T-helper 2 cell treated with Interferon-gamma antibody and Interleukin-4, amounts not matched to agents 100 ng/mL and 5 ng/mL, for 36 hours (primary cell): Measurements from ENCODE around the gene RUSF1. TPM values are rescaled to one million over a fixed set of nuclear protein-coding genes. Genes with fewer than 3 reads are reported as not detected.
"Not testable (repeated sequence)": the region's sequence is repeated elsewhere in the genome, so short reads cannot be mapped to it uniquely, and the experiment has no call there.

Experiments
- intact Hi-C: fragments of 100-400 bp; cut with micrococcal nuclease; formaldehyde crosslinking; loops from one replicate; pipeline ENCODE4 v1.15.1; 2023
- total RNA-seq: library from RNA; stranded (reverse); gene quantifications from 2 replicates; pipeline ENCODE4 v1.2.3, GENCODE V29; 2022

Gene RUSF1
- 37.6 and 42.7 TPM in 2 replicates for total RNA-seq

DNA sequence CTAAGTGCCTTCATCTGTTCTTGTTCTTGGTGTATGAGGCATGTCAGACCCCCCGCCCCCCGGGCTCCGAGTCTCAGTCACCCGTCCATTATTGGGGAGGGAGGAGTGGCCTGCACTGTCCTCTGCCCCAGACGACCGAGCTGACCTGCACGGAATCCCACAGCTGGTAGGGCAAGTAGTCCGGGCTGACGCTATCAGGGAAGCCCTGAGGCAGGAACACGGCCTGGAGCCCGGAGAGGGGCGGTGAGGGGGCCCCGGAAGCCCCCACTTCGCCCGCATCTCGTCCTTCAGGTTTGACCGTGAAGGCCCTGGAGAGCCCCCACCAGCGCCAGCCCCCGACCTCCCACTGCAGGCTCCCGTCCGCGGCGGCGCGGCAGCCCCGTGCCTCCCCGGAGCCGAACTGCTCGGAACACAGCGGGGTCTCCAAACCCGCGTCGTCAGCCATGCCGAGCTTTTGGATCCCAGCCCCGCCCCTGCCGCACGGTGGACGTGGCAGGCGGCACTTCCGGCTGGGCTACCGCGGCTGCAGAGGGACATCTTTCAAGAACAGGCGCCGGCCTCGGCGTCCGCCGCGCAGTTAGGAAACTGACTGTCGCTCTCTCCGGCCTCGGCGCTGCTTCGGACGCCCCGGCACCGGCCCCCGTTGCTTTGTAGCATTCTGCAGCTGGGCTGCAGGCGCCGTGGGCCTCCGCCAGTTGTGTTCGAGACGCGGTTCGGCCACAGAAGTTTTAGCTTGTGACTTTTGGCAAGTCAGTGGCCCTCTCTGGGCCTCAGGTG is at the start of gene RUSF1:
TSS of gene RUSF1 (minus strand) at position 463 of the 777 bp plus-strand sequence. CDS start at position 445, 18 bp downstream.
- intact Hi-C loops: loop anchor here (1.0 to 5.0 kb wide), 5 partner anchors 21 to 359 kb away; a partner anchor contains a TSS

DNA sequence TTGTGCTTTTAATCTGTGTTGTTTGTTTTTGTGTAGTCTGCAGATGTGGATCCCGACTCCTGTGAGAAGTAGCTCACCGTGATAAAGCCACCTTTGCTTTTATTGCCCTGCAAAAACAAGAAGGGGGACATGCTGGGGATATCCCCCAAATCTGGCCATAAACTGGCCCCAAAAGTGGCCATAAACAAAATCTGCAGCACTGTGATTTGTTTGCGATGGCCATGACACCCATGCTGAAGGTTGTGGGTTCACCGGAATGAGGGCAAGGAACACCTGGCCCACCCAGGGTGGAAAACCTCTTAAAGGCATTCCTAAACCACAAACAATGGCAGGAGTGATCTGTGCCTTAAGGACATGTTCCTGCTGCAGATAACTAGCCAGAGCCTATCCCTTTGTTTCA is 34.6 kb upstream of the RUSF1 start:
- intact Hi-C loops: no loop called here

DNA sequence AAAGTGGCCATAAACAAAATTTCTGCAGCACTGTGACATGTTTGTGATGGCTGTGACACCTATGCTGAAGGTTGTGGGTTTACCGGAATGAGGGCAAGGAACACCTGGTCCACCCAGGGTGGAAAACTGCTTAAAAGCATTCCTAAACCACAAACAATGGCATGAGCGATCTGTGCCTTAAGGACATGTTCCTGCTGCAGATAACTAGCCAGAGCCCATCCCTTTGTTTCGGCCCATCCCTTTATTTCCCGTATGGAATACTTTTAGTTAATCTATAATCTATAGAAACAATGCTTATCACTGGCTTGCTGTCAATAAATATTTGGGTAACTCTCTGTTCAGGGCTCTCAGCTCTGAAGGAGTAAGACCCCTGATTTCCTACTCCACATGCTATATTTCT is 31.6 kb upstream of the RUSF1 start:
- intact Hi-C loops: not testable (repeated sequence)

DNA sequence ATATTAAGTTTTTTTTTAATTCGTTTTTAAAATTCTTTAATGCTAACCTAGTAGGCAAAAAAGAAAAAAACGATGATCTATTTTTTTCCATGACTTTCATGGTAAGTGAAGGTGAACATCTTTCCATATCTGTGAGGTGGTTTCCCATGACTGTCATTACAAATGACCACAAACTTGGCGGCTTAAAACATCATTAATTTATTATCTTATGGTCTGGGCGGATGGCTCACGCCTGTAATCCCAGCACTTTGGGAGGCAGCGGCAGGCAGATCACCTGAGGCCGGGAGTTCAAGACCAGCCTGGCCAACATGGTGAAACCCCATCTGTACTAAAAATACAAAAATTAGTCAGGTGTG is 30.0 kb upstream of the RUSF1 start:
- intact Hi-C loops: not testable (repeated sequence)

DNA sequence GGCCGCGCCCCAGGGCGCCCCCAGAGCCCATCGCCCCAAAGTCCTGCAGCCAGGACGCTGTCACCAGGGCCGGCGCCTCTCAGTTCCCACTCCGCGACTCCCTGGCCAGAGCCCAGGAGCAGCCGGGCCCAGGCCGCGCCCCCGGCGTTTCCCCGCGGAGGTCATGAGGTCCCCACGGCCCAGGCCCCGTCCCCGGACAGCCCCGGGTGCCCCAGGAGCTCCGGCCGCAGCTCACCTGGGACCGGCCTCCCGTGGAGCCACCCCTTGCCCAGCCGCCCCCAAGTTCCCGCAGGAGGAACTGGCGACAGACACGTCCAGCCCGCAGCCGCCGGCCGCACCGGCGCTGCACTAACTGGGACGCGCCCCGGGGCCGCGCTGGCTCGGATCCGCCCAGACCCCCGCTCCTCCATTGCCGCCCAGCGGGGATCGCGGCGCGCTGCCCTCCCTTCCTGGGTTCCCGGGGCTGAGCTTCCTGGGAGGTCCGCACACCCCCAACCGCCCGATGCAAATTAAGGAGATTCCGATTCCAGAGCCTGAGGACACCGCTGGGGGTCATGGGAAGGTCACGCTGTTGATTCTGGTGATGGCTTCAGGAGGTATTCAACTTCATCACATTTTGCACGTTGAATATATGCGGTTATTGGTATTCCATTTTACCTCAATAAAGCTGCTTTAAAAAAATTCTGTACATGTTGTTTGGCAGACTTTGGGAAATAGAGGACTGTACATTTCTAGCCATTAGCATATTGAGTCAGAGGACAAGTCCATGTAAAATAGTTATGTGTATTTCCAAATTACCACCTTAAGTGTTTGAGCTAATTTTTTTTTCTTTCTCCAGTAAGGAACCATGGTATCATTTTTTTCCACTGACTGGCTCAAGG is 29.4 kb upstream of the RUSF1 start:
- intact Hi-C loops: no loop called here

DNA sequence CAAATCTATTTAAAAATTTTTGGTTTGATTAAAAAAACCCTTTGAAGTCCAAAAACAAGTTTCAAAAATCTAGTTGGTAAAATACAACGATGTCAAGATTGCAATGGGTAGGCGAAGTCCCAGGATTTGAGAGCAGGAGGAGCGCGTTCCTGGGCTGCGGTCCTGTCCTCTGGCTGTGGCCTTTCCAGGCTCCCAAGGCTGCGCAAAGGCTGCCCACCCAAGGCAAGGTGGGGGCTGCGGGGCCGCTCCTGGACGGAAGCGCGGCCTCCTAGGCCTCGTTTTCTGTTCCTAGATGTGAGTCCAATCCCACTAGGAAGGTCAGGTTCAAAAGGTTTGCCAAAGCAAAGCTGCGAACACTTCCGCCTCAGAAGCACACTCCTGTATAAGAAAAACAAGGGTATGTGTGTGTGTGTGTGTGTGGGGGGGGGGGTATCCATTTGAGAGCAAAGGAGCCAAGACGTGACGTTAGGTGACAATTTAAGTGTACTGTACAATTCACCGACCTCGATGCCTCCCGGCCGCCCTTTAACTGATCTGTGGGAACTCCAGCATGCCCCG is 28.7 kb upstream of the RUSF1 start:
- intact Hi-C loops: no loop called here

DNA sequence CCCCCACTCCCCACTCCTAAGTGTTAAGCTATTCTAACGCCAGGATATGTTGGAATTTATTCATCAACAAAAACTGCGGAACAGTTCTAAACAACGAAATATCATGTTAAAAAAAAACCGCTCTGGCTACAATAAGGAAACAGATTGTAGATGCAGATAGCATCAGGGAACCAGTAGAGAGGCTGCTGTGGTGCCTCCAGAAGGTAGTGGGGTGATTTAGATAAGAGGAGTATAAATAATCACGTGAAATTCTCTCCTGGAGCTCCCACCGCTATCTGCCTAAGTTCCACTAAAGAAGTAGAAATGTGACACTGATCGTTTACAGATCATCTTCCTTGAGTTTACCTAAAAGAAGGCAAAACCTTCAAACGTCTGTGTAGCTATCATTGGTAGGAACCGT is 27.5 kb upstream of the RUSF1 start:
- intact Hi-C loops: no loop called here

DNA sequence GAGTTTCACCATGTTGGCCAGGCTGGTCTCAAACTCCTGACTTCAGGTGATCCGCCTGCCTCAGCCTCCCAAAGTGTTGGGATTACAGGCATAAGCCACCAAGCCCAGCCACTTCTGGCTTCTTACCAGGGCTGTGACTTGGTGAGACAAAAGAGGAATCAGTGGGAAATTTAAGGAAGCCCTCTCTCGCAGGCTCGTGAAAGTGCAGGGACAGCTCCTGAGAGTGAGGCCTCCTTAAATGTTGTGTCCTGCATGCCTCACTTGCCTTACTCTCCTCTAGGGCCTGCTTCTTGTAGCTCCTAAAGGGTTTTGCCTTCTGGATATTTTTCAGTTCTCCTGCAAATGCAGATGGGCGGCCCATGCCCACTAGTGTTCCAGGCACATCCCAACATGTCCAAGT is 24.7 kb upstream of the RUSF1 start:
- intact Hi-C loops: no loop called here

DNA sequence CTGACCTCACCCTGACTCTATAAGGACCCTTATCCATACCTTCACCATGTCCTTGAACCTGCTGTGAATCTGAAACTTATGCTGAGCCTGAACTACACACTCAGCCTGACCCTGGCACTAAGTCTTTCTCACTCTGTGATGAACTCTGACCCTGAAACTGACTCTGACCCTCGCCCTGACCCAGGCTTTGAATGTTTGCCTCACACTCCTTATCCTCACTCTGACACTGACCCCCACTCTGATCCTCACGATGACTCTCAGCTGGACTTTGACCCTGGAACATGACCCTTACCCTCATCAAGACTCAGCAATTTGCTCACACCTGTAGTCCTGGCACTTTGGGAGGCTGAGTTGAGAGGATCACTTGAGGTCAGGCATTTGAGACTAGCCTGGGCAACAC is 23.9 kb upstream of the RUSF1 start:
- intact Hi-C loops: no loop called here

DNA sequence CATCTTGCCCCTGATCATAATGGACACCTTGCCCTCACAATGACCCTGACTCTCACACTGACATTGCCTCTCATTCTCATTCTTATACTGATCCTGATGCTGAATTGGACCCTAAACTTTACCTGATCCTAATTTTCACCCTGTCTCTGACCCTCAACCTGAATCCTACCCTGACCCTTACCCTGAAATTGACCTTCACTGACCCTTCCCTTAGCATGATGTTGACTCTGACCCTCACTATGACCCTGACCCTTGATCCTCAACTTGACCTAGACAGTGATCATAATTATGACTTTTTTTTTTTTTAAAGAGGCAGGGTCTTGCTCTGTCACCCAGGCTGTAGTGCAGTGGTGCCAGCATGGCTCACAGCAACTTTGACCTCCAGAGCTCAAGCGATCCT is 22.9 kb upstream of the RUSF1 start:
- intact Hi-C loops: no loop called here

DNA sequence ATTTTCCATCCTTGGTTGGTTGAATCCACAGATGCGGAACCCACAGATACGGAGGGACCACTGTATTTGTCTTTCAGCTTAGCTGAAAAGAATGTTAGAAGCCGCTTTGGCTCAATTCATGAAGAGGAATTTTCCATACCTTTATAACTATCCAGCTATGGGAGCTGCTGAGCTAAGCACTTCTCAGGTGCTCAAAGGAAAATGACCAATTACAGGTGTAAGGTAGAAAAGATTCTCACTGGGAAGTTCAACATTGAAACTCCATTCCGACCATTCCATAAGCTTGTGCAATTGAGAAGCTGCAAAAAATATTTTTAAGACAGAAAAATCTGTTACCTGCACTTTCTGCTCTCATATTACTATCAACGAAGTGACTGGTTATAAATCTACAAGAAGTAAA is 22.2 kb upstream of the RUSF1 start:
- intact Hi-C loops: no loop called here

DNA sequence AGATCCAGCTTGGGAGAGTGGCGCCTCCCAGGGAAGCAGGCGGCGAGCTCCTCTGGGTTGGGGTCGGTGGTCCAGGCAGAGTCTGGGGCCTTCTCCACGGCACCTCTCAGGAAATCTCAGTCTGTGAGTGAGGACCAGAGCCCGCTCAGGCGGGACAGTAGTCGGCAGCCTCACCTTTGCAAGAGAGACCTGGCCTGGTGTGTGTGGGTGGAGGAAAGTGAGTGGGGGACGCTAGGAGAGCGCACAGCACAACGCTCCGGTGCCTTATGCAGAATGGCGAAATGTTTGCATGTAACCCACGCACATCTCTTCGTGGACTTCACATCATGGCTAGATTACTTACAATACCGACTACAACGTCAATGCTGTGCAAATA is 21.7 kb upstream of the RUSF1 start:
- intact Hi-C loops: no loop called here

DNA sequence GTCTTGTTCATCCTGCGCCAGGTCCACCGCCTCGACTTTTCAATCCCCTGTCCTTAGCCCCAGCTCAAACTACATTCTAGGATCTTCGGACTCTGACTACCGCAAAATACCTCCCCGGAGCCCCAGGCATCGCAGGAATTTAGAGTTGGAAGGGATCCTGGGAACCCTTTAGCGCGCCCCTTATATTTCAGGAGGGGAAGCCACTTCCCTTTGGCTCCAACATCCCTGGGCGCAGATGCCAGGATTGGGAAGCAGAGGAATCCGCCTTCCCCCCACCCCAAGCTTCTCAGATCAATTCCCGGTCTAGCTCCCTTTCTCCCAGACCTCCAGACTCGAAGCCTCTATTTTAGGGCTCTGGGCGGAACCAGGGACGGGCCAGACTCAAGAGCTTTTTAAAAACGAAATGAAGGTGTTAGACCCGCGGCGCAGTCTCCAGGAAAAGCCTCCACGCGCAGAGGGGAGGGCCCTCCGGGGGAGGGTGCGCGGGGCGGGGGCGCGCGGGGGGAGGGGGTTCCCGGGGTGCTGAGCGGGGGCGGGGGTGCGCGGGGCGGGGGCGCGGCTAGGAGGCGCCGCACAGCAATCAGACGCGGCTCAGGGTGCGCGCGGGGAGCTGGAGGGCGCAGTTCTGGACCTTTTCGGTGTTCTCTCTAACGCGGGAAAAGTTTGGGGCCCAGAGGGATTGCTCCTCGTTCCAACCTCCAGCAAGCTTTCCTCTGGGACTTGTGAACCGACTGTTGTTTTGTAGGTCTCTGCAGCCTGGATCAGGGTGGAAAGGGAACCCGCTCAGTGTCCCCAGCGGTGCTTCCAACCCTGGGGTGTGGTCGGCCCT is 21.1 kb upstream of the RUSF1 start:
- intact Hi-C loops: no loop called here

DNA sequence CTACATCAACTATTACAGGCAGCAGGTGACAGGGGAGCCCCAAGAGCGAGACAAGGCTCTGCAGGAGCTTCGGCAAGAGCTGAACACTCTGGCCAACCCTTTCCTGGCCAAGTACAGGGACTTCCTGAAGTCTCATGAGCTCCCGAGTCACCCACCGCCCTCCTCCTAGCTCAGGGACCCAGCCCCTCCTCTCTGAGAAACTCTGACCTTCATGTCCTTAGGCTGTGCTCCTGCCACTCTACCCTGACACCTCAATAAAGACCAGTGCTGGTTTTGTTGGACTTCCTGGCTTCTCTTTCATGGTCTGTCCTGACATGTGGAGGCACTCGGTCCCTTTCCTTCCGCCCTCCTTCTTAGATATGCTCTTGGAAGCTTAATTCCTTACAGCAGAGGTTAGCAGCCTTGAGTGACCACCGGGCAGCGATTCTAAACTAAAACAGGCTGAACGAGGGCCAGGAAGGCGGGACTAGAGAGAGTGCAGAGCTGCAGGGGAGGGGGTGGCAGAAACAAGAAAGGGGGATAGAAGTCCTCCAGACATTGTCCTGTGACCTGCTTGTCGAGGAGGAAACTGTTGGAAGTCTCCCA is 20.4 kb upstream of the RUSF1 start:
- intact Hi-C loops: no loop called here

DNA sequence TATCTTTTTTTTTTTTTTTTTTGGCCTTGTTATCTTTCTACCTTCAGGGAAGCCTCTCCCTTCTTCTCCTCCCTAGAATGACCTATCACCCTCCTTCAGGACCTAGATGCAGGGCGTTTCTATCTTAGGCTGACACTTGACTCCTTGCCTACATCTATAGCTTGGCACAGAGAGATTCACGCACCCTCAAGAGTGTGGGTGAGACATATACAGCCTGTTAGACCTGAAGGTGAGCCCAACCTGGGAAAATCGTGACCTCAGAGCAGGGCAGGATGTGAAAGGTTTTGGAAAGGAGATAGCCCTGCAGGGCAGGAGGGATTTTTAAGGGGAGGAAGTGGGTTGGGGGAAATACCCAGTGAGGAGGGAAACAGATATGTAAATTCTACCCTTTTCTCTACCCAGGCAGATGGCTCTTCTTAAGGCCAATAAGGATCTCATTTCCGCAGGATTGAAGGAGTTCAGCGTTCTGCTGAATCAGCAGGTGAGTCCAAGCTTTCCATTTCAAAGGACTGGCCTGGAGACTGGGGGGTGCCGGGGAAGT is 19.6 kb upstream of the RUSF1 start, which contains the start of gene AHSP:
TSS of gene AHSP (plus strand) at position 167 of the 541 bp plus-strand sequence. CDS start at position 407, 240 bp downstream.
- intact Hi-C loops: no loop called here

DNA sequence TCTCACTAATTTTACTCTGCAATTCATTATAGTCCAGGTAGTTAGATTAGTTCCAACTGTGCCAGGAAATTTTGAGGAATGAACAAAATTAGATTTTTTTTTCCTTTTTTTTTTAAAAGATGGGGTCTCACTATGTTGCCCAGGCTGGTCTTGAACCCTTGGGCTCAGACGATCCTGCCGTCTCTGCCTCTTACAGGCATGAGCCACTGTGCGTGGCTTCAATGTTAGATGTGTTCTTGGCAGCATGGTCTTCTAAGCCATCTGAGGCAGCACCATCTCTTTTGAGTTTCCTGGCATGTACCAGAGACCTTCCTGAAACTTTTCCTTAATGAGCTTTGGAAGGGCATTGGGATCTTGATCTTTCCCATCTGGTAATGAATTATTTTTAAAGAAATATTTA is 16.9 kb upstream of the RUSF1 start:
- intact Hi-C loops: no loop called here

DNA sequence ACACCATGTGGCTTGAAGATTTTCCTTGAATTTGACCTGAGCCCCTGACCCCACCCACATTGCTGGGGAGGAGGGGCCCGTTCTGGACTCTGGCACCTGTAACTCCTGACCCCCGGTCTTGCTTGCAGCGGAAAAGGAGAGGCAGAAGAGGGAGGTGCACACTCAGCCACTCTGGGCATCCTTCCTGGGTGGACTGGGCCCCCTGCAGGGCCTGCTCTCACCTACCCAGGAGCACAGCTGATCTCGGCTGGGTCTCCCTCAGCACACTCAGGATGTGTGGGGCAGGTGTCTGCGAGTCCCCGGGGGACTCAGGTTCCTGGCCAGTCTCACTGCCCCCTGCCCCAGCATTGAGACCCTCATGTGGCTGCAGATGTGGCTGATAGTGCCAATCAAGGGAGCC is 15.6 kb upstream of the RUSF1 start:
- intact Hi-C loops: not testable (repeated sequence)

DNA sequence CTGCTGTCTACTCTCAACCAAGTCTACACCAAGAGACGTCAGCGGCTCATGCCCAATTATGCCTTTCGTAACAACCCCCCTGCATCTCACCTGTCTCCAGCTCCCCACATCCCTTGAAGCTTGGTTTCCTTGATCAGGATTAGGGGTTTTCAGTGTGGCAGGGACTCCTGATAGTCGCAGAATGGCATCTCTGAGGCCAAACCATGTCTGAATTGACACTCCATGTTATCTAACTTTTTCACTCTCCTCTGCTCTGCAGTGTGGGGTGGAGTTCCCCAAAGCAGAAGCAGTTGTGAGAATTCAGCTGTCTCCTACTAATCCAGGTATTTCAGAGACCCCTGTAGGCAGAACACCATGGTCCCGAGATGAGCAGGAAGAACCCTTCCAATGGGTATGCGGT is 13.9 kb upstream of the RUSF1 start:
- intact Hi-C loops: no loop called here

DNA sequence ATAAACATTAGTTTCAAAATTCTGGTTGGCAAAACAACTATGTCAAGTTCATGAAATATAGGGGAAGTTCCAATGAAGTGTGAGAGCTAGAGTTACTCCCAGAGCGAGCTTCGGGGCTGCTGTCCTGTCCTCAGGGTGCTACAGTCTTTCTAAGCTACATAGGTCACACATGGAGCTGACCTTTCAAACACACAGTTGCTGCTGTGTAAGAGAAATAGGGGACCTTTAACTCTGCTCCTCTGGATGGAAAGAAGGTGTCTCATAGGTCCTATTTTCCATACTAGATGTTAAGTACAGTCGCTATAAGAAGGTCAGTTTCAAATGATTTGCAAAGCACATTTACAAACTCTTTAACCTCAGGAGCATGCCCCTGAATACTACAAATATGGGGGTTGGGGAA is 13.2 kb upstream of the RUSF1 start:
- intact Hi-C loops: no loop called here

DNA sequence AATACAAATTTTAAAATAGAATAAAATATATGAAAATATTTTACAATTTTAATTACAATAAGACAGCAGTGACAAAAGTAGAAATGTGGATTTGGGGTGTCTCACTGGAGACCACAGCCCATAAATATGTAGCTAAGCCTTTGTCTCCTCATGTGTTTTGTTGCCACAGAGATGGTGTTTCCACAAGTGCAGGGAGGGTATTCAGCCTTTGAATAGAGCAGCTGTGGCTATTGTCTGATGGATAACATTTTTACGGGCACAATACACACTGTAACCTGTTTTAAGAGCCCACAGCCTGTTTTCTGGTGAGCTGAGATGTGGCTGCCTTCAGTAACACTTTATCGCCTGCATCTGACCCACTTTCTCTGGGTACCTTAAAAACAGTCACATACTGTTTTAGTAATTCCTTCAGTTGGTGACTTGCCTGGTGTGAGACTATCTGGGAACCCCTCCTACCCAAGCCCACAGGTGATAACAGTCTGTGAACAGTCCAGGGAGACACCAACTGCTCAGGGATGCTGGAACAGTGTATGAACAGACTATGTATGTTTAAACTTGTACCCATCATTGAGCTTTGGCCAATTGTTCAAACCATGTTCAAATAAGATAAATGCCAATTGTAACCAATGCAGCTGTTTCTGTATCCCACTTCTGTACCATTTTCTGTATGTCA is 11.7 kb upstream of the RUSF1 start:
- intact Hi-C loops: no loop called here
